Hepatocyte (in vitro differentiated cells): ENCODE results near the gene LRRC26. TPM values are rescaled to one million over a fixed set of nuclear protein-coding genes. Genes with fewer than 3 reads are reported as not detected.

ENCODE experiments used
- DNase-seq: peaks from one replicate; pipeline ENCODE4 v3.0.0-alpha.2; 2016; ENCODE audit warnings: low spot score
- H2AFZ ChIP-seq: fragments of 200-600 bp; sonication (generic); 2 replicates; pipeline ENCODE4 v1.6.0; 2016; ENCODE audit warnings: antibody characterized with exemption, mild to moderate bottlenecking
- H3K27ac ChIP-seq: fragments of 200-600 bp; sonication (generic); 2 replicates; pipeline ENCODE4 v1.5.1; 2016; ENCODE audit warnings: mild to moderate bottlenecking
- H3K27me3 ChIP-seq: fragments of 200-600 bp; sonication (generic); 2 replicates; pipeline ENCODE4 v1.6.1; 2016
- H3K36me3 ChIP-seq: fragments of 200-600 bp; sonication (generic); replicated peaks from 2 replicates; pipeline ENCODE4 v1.5.1; 2016; ENCODE audit warnings: low read depth; ENCODE audit not compliant: insufficient read depth
- H3K4me1 ChIP-seq: fragments of 200-600 bp; sonication (generic); 2 replicates; pipeline ENCODE4 v1.5.1; 2016; ENCODE audit warnings: mild to moderate bottlenecking, moderate library complexity; ENCODE audit not compliant: insufficient read depth
- H3K4me2 ChIP-seq: fragments of 200-600 bp; sonication (generic); 2 replicates; pipeline ENCODE4 v1.6.0; 2016
- H3K4me3 ChIP-seq: fragments of 200-600 bp; sonication (generic); 2 replicates; pipeline ENCODE4 v1.5.1; 2016; ENCODE audit warnings: mild to moderate bottlenecking
- H3K79me2 ChIP-seq: fragments of 200-600 bp; sonication (generic); 2 replicates; pipeline ENCODE4 v1.6.0; 2017; ENCODE audit warnings: mild to moderate bottlenecking
- H3K9me2 ChIP-seq: fragments of 200-600 bp; sonication (generic); replicated peaks from 2 replicates; pipeline ENCODE4 v1.6.0; 2017; ENCODE audit warnings: mild to moderate bottlenecking; ENCODE audit not compliant: insufficient read depth
- H3K9me3 ChIP-seq: fragments of 200-600 bp; sonication (generic); 2 replicates; pipeline ENCODE4 v1.5.1; 2016; ENCODE audit warnings: low read depth, mild to moderate bottlenecking
- H4K20me1 ChIP-seq: fragments of 200-600 bp; sonication (generic); 2 replicates; pipeline ENCODE4 v1.6.0; 2016; ENCODE audit warnings: mild to moderate bottlenecking; ENCODE audit not compliant: insufficient read depth, poor library complexity, severe bottlenecking
- CTCF ChIP-seq: fragments of 200-600 bp; sonication (generic); IDR thresholded peaks from 2 replicates; pipeline ENCODE4 v1.5.1; 2016; ENCODE audit warnings: antibody characterized with exemption, mild to moderate bottlenecking; ENCODE audit not compliant: poor library complexity
- EZH2 ChIP-seq: fragments of 200-600 bp; sonication (generic); IDR thresholded peaks from 2 replicates; pipeline ENCODE4 v1.6.1; 2016; ENCODE audit warnings: antibody characterized with exemption, mild to moderate bottlenecking, borderline replicate concordance
- EZH2phosphoT487 ChIP-seq: fragments of 200-600 bp; sonication (generic); IDR thresholded peaks from one replicate; pipeline ENCODE4 v1.6.1; 2018; ENCODE audit warnings: antibody characterized with exemption, mild to moderate bottlenecking, low read depth, moderate library complexity; ENCODE audit not compliant: unreplicated experiment, severe bottlenecking
- WGBS: methylation state at CpG from one replicate; pipeline ENCODE4 v1.1.6; 2016; ENCODE audit warnings: low lambda C conversion rate; ENCODE audit errors: missing lambda C conversion rate; 5-methylcytosine and 5-hydroxymethylcytosine counted together
- polyA plus RNA-seq: library from polyadenylated mRNA; unstranded; fragments of >200 nt; fragmentation: Nextera tagmentation; extraction: Ambion mirVana; gene quantifications from 2 replicates; pipeline ENCODE4 v1.2.1, GENCODE V29; 2016
- total RNA-seq: library from RNA; depleted of rRNA; stranded (reverse); fragments of >200 nt; gene quantifications from 2 replicates; pipeline ENCODE4 v1.2.3, GENCODE V29; 2014

LRRC26 gene
- total and polyA plus RNA-seq, 2 experiments from 2014 or later = 0.73 to 2.6 TPM

DNA sequence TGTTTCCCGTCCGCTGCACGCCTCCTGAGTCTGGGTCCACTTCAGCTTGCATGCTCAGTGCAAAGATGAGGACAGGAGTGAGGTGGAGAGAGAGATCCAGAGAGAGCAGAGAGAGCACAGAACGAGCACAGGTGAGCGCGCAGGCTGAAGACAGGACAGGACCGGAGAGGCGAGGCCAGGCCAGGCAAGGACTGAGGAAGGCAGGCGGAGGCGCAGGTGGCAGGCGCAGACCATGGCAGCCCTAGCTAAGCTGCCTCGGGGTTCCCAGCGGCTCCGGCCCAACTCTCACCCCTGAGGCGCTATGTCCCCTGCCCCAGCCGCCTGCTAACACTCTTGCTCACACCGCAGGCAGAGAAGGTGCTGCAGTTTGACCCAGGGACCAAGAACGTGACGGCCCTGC is 21.2 kb downstream of the LRRC26 start:
- WGBS = 89% methylated on average over 19 of the region's 19 CpGs
- H4K20me1 ChIP-seq = no peaks in the 10 kb centered on the region
- H3K9me3 ChIP-seq = no peaks in the 10 kb centered on the region
- no peak overlapping the region for H3K27ac ChIP-seq
- no peak overlapping the region for H3K4me2 ChIP-seq
- no peaks in the 10 kb centered on the region for H3K36me3 ChIP-seq
- H3K4me3 ChIP-seq = no peak overlapping the region
- no peak for DNase-seq
- peaks cover 4% of the 10 kb centered on the region for H3K27me3 ChIP-seq
- H3K79me2 ChIP-seq = no peaks in the 10 kb centered on the region
- no peaks in the 10 kb centered on the region for H3K9me2 ChIP-seq
- H2AFZ ChIP-seq = no peak overlapping the region
- TF ChIP-seq EZH2 = no peak
- no peak for TF ChIP-seq EZH2phosphoT487
- TF ChIP-seq CTCF = no peak
- no peaks in the 10 kb centered on the region for H3K4me1 ChIP-seq

GRCh38 chr9:137148242-137148641 is 21.6 kb downstream of the LRRC26 start:
- no peak overlapping the region for H3K4me3 ChIP-seq
- H3K9me2 ChIP-seq = no peaks in the 10 kb centered on the region
- no peaks in the 10 kb centered on the region for H3K9me3 ChIP-seq
- DNase-seq = no peak
- H4K20me1 ChIP-seq = no peaks in the 10 kb centered on the region
- H2AFZ ChIP-seq = no peak overlapping the region
- no peak overlapping the region for H3K27ac ChIP-seq
- no peaks in the 10 kb centered on the region for H3K36me3 ChIP-seq
- WGBS = 87% methylated on average over 24 of the region's 27 CpGs
- H3K4me2 ChIP-seq = no peak overlapping the region
- no peaks in the 10 kb centered on the region for H3K79me2 ChIP-seq
- TF ChIP-seq EZH2 (no peak), EZH2phosphoT487 (no peak), CTCF (no peak)
- H3K27me3 ChIP-seq = peaks cover 4% of the 10 kb centered on the region
- no peaks in the 10 kb centered on the region for H3K4me1 ChIP-seq

DNA sequence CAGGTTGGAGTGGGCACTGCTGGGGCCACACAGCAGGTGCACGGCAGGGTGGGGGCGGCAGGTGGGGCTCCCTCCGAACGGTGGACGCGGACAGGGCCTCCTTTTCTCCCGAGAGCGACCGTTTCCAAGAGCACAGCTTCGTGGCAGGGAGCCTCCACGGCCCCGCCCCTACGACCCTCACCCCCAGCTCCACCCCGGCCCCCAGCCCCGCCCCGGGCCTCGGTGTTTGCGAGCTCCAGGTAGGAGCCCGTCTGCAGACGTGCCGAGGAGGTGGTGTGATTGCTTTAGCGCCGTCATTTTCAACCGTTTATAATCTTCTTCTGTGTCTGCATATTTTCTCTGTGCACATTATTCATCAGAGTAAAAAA is 22.1 kb downstream of the LRRC26 start:
- Histone ChIP-seq H3K36me3 (no peaks in the 10 kb centered on the region), H3K27ac (no peak overlapping the region), H3K9me2 (no peaks in the 10 kb centered on the region), H3K4me2 (no peak overlapping the region), H3K9me3 (no peaks in the 10 kb centered on the region), H4K20me1 (no peaks in the 10 kb centered on the region), H3K4me3 (no peak overlapping the region), H3K79me2 (no peaks in the 10 kb centered on the region), H3K4me1 (no peaks in the 10 kb centered on the region), H3K27me3 (peaks cover 7% of the 10 kb centered on the region), H2AFZ (no peak overlapping the region)
- no peak for TF ChIP-seq CTCF
- no peak for TF ChIP-seq EZH2
- no peak for TF ChIP-seq EZH2phosphoT487
- no peak for DNase-seq
- 50% methylated on average over 10 of the region's 24 CpGs for WGBS

DNA sequence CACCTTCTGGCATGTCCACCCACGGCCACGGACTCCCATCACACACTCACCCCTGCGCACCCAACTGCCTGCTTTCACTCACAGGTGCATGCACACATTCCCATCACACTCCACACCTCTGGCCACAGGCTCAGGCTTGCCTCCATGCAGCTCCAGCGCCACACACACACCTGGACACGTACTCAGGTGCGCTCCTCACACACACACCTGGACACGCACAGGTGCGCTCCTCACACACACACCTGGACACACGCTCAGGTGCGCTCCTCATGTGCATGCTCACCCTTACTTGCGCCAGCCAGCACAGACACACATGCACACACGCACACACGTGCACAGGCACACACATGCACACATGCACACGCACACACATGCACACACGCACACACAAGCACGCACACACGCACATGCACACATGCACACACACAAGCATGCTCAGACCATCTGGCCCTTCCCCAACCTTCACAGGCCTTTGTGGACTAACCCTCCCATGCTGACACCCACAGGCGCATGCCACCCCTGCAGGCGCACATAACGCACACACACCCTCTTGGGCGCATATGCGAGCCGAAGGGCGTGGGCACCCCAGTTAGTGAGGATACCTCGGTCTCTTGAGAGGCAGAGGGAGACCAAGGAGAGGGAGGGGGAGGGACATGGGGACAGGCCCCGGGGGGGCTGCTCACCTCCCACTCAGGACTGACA is 22.6 kb downstream of the LRRC26 start:
- Histone ChIP-seq H3K4me2 (no peak overlapping the region), H3K79me2 (no peaks in the 10 kb centered on the region), H2AFZ (no peak overlapping the region), H3K4me3 (no peak overlapping the region), H3K27me3 (peaks cover 12% of the 10 kb centered on the region), H3K36me3 (no peaks in the 10 kb centered on the region), H3K9me3 (no peaks in the 10 kb centered on the region), H3K27ac (no peak overlapping the region), H3K9me2 (no peaks in the 10 kb centered on the region), H4K20me1 (no peaks in the 10 kb centered on the region), H3K4me1 (no peaks in the 10 kb centered on the region)
- WGBS = 94% methylated on average over 24 of the region's 26 CpGs
- no peak for DNase-seq
- TF ChIP-seq EZH2phosphoT487 (no peak), CTCF (no peak), EZH2 (no peak)
